H1 (cell line): ENCODE measurements around the gene SLC3A2. TPM values are rescaled to one million over a fixed set of nuclear protein-coding genes. Genes with fewer than 3 reads are reported as not detected.

Source experiments
- ATF2 ChIP-seq: IDR thresholded peaks from 2 replicates; pipeline ENCODE4 v1.6.1; 2012; ENCODE audit warnings: low read length, inconsistent platforms
- CHD7 ChIP-seq: fragments of 300-600 bp; sonication (generic); IDR thresholded peaks from 2 replicates; pipeline ENCODE4 v1.7.1; 2012; ENCODE audit warnings: low read length, moderate library complexity, mild to moderate bottlenecking, inconsistent platforms; ENCODE audit not compliant: insufficient replicate concordance
- HDAC6 ChIP-seq: IDR thresholded peaks from one replicate; pipeline ENCODE4 v1.7.1; 2012; ENCODE audit warnings: low read depth, mild to moderate bottlenecking, inconsistent platforms, low read length, moderate library complexity
- RNF2 ChIP-seq: fragments of 200-900, 300-1000 bp; sonication (generic); IDR thresholded peaks from 2 replicates; pipeline ENCODE4 v1.7.1; 2016; ENCODE audit warnings: borderline replicate concordance, low read depth, mild to moderate bottlenecking, antibody characterized with exemption, low read length; ENCODE audit not compliant: poor library complexity, severe bottlenecking; ENCODE audit errors: missing control alignments
- SIN3A ChIP-seq, 2 experiments: IDR thresholded peaks in 1 of 2; conservative IDR thresholded peaks in 1 of 2; 2 replicates each; pipeline ENCODE4 v1.6.1; 2011 to 2012; ENCODE audit warnings: low read length in 2 of 2, improper control_type of control experiment in 1 of 2, low read depth in 1 of 2, mild to moderate bottlenecking in 1 of 2
- polyA plus RNA-seq, 7 experiments: library from polyadenylated mRNA; depleted of rRNA in 3 of 7; stranded (reverse) in 5 of 7; unstranded in 2 of 7; fragments of >200 nt in 5 of 7; fragments of 200-250 nt in 2 of 7; gene quantifications; 1 replicate in 5 of 7; 2 replicates in 1 of 7; 4 replicates in 1 of 7; pipeline versions ENCODE4 v1.2.1 to v1.2.3, GENCODE V29; 2011 to 2013; ENCODE audit warnings: missing spikeins in 2 of 7, mixed read lengths in 2 of 7
- total RNA-seq: library from RNA; stranded (reverse); fragmentation: NEBNext Ultra II Directional; extraction: Animal tissue kit (Norgen Biotek cat#: 25700); gene quantifications from 2 replicates; pipeline ENCODE4 v1.2.1, GENCODE V29; 2021

SLC3A2 gene
- total and polyA plus RNA-seq, 2 of the 8 experiments (the other 6 are each of a cell fraction or from before 2014, with no cell fraction given): 410 to 435 TPM

GRCh38 chr11:62925745-62926679, 45.3 kb downstream of the SLC3A2 start (continued):
- TF ChIP-seq CHD7 (no peak), ATF2 (no peak), SIN3A (conservative IDR thresholded peaks at IDR 0.05 in 1 of 2, IDR thresholded peaks at IDR 0.05 in 1 of 2; ENCODE audit: low read depth in 1 of 2, low read length in 2 of 2) (0 out of 4 replicates have a peak, but pooled peaks of 1 of the 2 experiments have one; percentile 3), HDAC6 (no peak), RNF2 (peak; percentile 67)
